Endodermal cell (in vitro differentiated cells): ENCODE data around the gene VIL1. TPM values are rescaled to one million over a fixed set of nuclear protein-coding genes. Genes with fewer than 3 reads are reported as not detected.

Experiments
- DNase-seq: peaks from one replicate; pipeline ENCODE4 v3.0.0-alpha.2; 2017
- H3K27ac ChIP-seq: 2 replicates; pipeline ENCODE4 v1.5.1; 2013; ENCODE audit warnings: mild to moderate bottlenecking, low read depth, low read length, moderate library complexity
- H3K27me3 ChIP-seq: 2 replicates; pipeline ENCODE4 v1.6.1; 2013; ENCODE audit warnings: mild to moderate bottlenecking, low read length, moderate library complexity; ENCODE audit not compliant: insufficient read depth, control insufficient read depth, poor library complexity, severe bottlenecking
- H3K36me3 ChIP-seq: 2 replicates; pipeline ENCODE4 v1.7.0; 2013; ENCODE audit warnings: mild to moderate bottlenecking, low read length, moderate library complexity; ENCODE audit not compliant: control insufficient read depth, insufficient read depth
- H3K4me1 ChIP-seq: one replicate; pipeline ENCODE4 v1.7.0; 2013; ENCODE audit warnings: low read length; ENCODE audit not compliant: control insufficient read depth, insufficient read depth
- H3K4me3 ChIP-seq: 2 replicates; pipeline ENCODE4 v1.5.1; 2013; ENCODE audit warnings: mild to moderate bottlenecking, low read length, moderate library complexity
- H3K9ac ChIP-seq: 2 replicates; pipeline ENCODE4 v1.6.1; 2013; ENCODE audit warnings: mild to moderate bottlenecking, low read length, moderate library complexity; ENCODE audit not compliant: poor library complexity, severe bottlenecking; ENCODE audit errors: extremely low read depth
- H3K9me3 ChIP-seq: 2 replicates; pipeline ENCODE4 v1.6.1; 2013; ENCODE audit warnings: mild to moderate bottlenecking, low read length, moderate library complexity; ENCODE audit not compliant: control insufficient read depth
- H3K27ac Mint-ChIP-seq: 2 replicates; pipeline ENCODE4 v1.8.0; 2020; ENCODE audit warnings: mixed read lengths
- H3K27me3 Mint-ChIP-seq: 2 replicates; pipeline ENCODE4 v1.8.0; 2021; ENCODE audit warnings: mild to moderate bottlenecking, mixed read lengths; ENCODE audit not compliant: insufficient read depth
- H3K36me3 Mint-ChIP-seq: 2 replicates; pipeline ENCODE4 v1.8.0; 2020; ENCODE audit warnings: low read depth, mixed read lengths
- H3K4me1 Mint-ChIP-seq: 2 replicates; pipeline ENCODE4 v1.8.0; 2020; ENCODE audit warnings: mixed read lengths
- H3K4me3 Mint-ChIP-seq: 2 replicates; pipeline ENCODE4 v1.8.0; 2020; ENCODE audit warnings: mild to moderate bottlenecking, moderate library complexity, mixed read lengths
- H3K9me3 Mint-ChIP-seq: 2 replicates; pipeline ENCODE4 v1.8.0; 2020; ENCODE audit warnings: mild to moderate bottlenecking, mixed read lengths
- WGBS, 2 experiments: methylation state at CpG; one replicate each; pipeline versions ENCODE4 v1.1.5 to v1.1.7; 2013; ENCODE audit warnings: missing lambda C conversion rate in 2 of 2, mixed read lengths in 1 of 2; ENCODE audit not compliant: insufficient coverage in 1 of 2, insufficient read length in 1 of 2; 5-methylcytosine and 5-hydroxymethylcytosine counted together
- total RNA-seq, 2 donors: library from RNA; stranded (reverse); fragmentation: NEBNext Ultra II Directional in 1 of 2; extraction: Animal tissue kit (Norgen Biotek cat#: 25700) in 1 of 2; gene quantifications; 2 replicates in 1 of 2; 3 replicates in 1 of 2; pipeline ENCODE4 v1.2.1, GENCODE V29; 2021
- TF ChIP-seq, protein P1 (sequence below): fragments of 200-600 bp; sonication (generic); conservative IDR thresholded peaks from 2 replicates; pipeline ENCODE4 v1.5.0; 2021; ENCODE audit warnings: antibody characterized with exemption, mild to moderate bottlenecking

VIL1 gene
- total RNA-seq, 2 donors from 2014 or later = 70.2 to 83.1 TPM

DNA sequence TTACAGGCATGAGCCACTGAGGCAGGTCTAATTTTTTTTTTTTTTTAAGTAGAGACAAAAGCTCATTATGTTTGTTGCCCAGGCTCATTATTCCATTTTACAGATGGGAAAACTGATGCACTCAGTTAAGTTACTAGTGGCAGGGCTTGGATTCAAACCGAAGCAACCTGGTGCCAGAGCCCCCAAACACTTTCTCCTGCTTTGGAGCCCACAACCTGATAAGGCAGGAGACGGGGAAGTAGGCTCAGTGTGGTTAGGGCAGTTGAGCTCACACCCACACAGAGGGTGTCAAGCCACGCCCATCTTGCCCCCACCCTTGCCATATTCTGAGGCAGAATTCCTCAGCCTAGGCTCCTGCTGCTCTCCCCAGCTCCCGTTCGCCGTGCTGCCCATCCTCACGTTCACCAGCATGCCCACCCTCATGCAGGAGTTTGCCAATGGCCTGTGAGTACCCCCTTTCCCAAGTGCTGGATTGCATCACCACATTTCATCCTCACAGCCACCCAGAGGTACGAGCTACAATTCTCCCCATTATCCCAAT is 25.1 kb upstream of the VIL1 start:
- Mint-ChIP-seq H3K4me3 (no peak overlapping the region), H3K4me1 (peaks cover 13% of the 10 kb centered on the region), H3K27ac (no peak overlapping the region), H3K36me3 (no peaks in the 10 kb centered on the region), H3K9me3 (no peaks in the 10 kb centered on the region), H3K27me3 (peaks cover 23% of the 10 kb centered on the region)
- H3K9ac ChIP-seq = no peak overlapping the region
- no peaks in the 10 kb centered on the region for H3K4me1 ChIP-seq
- H3K27ac ChIP-seq = no peak overlapping the region
- TF ChIP-seq, protein P1, sequence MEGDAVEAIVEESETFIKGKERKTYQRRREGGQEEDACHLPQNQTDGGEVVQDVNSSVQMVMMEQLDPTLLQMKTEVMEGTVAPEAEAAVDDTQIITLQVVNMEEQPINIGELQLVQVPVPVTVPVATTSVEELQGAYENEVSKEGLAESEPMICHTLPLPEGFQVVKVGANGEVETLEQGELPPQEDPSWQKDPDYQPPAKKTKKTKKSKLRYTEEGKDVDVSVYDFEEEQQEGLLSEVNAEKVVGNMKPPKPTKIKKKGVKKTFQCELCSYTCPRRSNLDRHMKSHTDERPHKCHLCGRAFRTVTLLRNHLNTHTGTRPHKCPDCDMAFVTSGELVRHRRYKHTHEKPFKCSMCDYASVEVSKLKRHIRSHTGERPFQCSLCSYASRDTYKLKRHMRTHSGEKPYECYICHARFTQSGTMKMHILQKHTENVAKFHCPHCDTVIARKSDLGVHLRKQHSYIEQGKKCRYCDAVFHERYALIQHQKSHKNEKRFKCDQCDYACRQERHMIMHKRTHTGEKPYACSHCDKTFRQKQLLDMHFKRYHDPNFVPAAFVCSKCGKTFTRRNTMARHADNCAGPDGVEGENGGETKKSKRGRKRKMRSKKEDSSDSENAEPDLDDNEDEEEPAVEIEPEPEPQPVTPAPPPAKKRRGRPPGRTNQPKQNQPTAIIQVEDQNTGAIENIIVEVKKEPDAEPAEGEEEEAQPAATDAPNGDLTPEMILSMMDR = no peak
- no peaks in the 10 kb centered on the region for H3K36me3 ChIP-seq
- H3K9me3 ChIP-seq = no peaks in the 10 kb centered on the region
- DNase-seq = peak; percentile 71
- no peaks in the 10 kb centered on the region for H3K27me3 ChIP-seq
- 77 to 78% methylated on average over 6 to 8 of the region's 8 CpGs for WGBS, 2 experiments
- no peak overlapping the region for H3K4me3 ChIP-seq

DNA sequence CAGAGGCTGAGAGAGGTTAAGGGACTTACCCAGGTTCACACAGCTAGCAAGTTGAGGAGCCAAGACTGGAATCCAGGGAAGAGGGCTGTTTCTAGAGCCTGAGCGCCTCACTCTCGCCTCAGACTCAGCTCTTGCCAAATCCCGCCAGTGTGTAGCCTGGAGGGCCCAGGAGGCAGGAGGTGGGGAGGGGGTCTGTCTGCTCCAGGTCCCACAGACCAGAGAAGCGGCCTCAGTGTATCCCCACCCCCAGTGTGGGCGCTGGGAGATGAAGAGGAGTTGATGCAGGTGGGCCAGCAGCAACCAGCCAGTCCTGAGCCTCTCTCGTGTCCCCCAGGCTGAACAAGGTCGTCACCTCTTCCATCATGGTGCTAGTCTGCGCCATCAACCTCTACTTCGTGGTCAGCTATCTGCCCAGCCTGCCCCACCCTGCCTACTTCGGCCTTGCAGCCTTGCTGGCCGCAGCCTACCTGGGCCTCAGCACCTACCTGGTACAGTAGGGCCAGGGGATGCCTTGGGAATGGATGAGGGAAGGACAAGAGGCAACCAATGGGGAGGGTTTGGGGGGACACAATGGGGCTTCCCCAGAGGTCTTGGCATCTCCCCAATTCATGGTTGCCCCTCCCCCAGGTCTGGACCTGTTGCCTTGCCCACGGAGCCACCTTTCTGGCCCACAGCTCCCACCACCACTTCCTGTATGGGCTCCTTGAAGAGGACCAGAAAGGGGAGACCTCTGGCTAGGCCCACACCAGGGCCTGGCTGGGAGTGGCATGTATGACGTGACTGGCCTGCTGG is 24.4 kb upstream of the VIL1 start:
- Mint-ChIP-seq H3K27me3 (peaks cover 23% of the 10 kb centered on the region), H3K36me3 (no peaks in the 10 kb centered on the region), H3K9me3 (no peaks in the 10 kb centered on the region), H3K27ac (no peak overlapping the region), H3K4me1 (peaks cover 13% of the 10 kb centered on the region), H3K4me3 (no peak overlapping the region)
- TF ChIP-seq, protein P1 = no peak
- Histone ChIP-seq H3K9me3 (no peaks in the 10 kb centered on the region), H3K27me3 (no peaks in the 10 kb centered on the region), H3K4me3 (no peak overlapping the region), H3K9ac (no peak overlapping the region), H3K36me3 (no peaks in the 10 kb centered on the region), H3K27ac (no peak overlapping the region), H3K4me1 (no peaks in the 10 kb centered on the region)
- 92 to 100% methylated on average over 7 to 13 of the region's 13 CpGs for WGBS, 2 experiments
- DNase-seq = peak; percentile 51

DNA sequence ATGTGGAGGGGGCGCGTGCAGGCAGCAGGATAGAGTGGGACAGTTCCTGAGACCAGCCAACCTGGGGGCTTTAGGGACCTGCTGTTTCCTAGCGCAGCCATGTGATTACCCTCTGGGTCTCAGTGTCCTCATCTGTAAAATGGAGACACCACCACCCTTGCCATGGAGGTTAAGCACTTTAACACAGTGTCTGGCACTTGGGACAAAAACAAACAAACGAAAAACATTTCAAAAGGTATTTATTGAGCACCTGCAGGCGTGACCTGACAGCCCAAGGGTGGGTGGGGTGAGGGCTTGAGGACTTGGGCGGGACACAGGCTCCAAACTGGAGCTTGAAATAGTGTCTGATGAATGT is 23.9 kb upstream of the VIL1 start:
- H3K9ac ChIP-seq = no peak overlapping the region
- Mint-ChIP-seq H3K4me3 (no peak overlapping the region), H3K27ac (no peak overlapping the region), H3K27me3 (peaks cover 23% of the 10 kb centered on the region), H3K9me3 (no peaks in the 10 kb centered on the region), H3K4me1 (peaks cover 13% of the 10 kb centered on the region), H3K36me3 (no peaks in the 10 kb centered on the region)
- TF ChIP-seq, protein P1 = no peak
- DNase-seq = no peak
- H3K27ac ChIP-seq = no peak overlapping the region
- 97 to 100% methylated on average over 3 to 5 of the region's 6 CpGs for WGBS, 2 experiments
- no peaks in the 10 kb centered on the region for H3K27me3 ChIP-seq
- H3K9me3 ChIP-seq = no peaks in the 10 kb centered on the region
- no peaks in the 10 kb centered on the region for H3K4me1 ChIP-seq
- H3K36me3 ChIP-seq = no peaks in the 10 kb centered on the region
- no peak overlapping the region for H3K4me3 ChIP-seq
